CD4-positive, alpha-beta T cell treated with Interleukin-17A for 1 hour (primary cell): Measurements from ENCODE around the gene APOBEC3G.
"Not testable (repeated sequence)": the region's sequence is repeated elsewhere in the genome, so short reads cannot be mapped to it uniquely, and the experiment has no call there.

Experiments used
- DNase-seq: peaks from one replicate; pipeline ENCODE4 v3.0.0-alpha.2; 2020

The APOBEC3G gene

DNA sequence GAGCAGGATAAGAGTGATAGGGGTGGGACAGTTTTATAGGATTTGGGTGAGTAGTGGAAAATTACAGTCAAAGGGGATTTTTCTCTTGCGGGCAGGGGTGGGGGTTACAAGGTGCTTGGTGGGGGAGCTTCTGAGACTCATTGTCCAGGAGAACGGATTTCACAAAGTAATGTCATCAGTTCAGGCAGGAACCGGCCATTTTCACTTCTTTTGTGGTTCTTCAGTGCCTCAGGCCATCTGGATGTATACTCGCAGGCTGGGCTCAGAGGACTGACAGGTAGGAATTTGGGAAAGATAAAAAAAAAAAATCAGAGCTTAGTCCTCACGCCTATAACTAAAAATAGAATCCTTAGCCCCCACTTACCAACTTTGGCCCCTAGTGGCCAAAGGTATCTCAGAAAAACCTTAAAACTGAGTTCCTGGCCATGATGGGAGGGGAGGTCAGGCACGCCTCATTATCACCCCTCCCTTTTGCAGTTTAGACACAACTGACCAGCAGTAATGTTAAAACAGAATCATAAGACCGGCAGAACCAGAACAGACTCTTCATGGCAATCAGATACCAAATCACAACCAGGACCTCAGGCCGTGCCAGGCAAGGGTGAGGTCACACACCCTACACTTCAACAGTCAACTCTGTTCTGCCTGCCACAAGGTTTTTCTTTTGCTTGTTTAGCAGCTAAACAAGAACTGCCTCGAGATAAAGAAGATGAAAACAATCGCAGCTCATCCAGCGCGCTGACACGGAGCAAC lies 8.9 kb upstream of the APOBEC3G start:
- DNase-seq: no peak

DNA sequence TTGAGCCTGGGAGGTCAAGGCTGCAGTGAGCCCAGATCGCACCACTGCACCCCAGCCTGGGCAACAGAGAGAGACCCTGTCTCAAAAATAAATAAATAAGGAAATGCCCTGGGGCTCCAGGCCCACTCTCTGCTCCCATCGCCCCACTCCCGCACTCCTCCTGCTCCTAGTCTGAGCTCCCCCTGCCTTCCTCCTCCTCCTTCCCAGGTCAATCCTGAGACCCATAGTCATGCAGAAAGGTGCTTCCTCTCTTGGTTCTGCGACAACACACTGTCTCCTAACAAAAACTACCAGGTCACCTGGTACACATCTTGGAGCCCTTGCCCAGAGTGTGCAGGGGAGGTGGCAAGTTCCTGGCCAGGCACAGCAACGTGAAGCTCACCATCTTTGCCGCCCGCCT lies 6.9 kb upstream of the APOBEC3G start:
- no peak for DNase-seq

DNA sequence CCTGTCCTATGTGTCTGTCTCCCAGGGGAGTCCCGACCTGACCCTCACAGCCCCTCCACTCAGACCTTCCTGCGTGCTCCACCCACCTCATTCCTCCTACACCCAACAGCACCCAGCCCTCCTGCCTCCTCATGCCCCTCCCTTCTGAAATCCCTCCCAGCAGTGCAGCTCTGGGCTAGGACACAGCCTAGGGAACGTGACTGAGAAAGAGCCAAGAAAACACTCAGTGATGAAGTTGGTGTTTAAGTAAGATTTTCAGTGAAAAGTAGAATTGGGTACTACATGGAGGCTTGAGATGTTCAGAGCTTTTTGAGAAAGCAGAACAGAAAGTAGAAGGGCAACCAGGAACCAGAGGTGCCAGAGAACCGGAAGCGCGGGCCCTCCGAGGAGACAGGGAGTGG lies 4.5 kb upstream of the APOBEC3G start:
- not testable (repeated sequence) for DNase-seq

DNA sequence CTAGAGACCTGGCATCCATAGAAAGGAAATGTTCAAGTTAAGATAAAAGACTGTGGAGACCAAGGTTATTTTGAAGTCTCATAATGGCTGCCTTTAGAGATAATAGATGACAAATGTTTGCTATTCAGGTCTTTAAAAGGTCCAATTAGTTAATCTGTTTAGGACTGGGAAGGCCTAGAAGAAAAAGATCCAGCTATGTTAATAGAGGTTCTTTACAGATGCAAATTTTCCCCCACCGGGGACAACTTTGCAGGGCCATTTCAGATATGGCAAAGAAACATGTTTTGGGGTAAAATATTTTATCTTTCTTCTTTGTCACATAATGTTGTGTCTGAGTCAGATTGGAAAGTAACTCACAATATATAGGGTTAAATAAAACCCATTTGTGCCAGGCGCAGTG lies 3.1 kb upstream of the APOBEC3G start:
- no peak for DNase-seq

DNA sequence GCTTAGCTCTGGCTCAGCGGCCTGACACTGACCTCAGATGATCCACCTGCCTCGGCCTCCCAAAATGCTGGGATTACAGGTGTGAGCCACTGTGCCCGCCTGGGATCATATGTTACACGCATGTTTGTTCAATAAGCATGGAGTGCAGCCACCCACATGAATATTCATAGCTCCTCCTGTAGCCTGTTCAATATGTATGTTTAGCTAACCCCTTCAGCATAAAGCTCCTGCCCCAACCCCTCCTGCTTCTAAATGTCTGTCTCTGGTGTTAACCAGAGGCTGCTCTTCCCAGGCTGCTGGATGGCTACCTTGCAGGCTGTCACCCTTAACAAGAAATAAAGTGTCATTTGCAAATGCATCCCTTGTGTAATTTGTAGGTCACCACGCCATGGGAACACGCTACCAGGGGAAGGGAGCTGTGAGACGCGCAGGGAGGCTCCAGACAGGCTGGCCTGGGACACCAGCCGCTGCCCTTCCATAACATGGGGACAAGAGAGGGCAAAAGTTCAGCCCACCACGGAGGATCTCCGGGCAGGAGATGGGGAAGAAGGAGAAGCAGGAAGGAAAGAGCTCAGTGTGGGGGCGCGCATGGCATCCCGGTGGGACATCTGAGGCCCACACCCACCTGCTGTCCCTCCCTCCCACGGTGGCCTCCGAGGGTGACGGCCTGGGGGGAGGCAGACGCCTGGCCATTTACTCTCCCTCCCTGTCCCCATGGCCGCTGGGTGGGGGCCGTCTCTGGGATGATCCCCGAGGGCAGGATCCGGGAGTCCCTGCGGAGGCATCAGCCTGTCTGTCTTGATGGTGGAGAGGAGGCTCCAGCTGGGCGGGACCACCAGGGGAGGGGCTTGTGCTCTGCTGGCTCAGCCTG lies 685 bp upstream of the APOBEC3G start:
- DNase-seq: not testable (repeated sequence)

DNA sequence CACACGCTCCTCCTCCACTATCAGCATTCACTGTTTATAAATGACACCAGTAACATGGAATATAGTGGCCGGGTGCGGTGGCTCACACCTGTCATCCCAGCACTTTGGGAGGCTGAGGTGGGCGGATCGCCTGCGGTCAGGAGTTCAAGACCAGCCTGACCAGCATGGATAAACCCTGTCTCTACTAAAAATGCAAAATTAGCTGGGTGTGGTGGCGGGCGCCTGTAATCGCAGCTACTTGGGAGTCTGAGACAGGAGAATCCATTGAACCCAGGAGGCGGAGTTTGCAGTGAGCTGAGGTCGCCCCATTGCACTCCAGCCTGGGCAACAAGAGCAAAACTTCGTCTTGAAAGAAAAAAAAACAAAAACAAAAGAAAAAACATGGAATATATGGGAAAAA lies 837 bp downstream of the APOBEC3G start:
- not testable (repeated sequence) for DNase-seq

DNA sequence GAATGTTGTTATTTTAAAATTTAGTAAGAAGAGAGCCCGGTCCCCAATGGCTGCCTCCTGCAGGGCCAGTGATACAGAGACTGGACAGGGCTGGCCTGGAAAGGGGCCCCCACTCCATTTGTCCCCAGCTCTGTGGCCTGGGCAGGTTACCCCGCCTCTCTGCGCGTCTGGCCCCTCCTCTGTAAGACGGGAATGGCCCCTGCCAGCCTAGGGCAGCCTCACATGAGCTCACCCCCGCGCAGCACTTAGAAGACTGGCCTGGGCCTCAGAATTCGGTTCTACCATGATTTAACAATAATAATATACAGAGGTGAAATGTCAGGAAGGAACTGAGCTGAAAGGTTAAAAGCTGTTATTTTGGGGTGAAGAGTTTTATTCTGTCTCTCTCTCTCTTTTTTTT lies 1.3 kb downstream of the APOBEC3G start:
- peak; percentile 55 for DNase-seq

DNA sequence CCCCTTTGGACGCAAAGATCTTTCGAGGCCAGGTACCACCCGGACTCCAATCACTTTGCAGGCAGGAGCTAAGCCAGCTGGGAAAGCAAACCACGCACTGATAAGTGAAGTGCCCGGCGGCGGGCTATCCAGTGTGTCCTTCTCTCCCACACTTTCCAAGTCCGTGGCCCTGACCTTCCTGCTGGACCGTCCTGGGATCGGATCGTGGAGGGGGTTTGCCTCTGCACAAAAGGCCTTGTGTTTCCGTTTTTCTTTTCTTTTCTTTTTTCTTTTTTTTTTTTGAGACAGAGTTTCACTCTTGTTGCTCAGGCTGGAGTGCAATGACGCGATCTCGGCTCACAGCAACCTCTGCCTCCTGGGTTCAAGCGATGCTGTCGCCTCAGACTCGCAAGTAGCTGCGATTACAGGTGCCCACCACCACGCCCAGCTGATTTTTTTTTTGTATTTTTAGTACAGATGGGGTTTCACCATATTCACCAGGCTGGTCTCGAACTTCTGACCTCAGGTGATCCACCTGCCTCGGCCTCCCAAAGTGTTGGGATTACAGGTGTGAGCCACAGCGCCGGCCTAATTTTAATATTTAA lies 2.1 kb downstream of the APOBEC3G start:
- peak; percentile 46 for DNase-seq

DNA sequence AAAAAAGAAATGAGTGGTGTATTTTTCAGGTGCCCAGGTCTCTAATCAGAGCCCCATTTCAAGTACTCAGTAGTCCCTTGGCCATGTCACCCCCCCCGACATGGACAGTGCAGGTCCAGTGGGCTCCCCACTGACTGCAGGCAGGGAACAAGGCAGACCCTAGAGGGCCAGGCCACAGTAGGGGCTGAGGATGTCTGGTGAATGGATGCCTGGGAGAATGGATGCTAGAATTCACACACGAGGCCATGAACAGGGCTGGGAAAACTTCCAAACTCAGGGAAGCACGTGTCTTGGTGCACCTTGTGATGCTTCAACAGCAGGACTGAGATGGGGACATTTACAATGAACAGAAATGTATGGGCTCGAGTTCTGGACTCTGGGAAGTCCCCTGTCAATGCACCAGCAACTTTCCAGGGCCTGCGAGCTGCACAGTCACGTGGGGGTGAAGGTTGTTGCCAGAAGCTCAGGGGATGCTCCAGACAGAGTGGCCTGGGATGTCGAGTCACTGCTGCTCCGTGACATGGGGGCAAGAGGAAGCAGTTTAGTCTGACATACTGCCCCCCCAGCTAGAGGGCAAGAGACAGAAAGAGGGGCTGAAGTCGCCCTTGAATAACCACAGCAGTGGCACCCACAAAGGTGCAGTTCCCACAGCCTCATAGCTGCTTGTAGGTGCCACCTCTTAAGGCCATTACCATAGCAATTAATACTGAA lies 3.1 kb downstream of the APOBEC3G start:
- DNase-seq: peak; percentile 70

DNA sequence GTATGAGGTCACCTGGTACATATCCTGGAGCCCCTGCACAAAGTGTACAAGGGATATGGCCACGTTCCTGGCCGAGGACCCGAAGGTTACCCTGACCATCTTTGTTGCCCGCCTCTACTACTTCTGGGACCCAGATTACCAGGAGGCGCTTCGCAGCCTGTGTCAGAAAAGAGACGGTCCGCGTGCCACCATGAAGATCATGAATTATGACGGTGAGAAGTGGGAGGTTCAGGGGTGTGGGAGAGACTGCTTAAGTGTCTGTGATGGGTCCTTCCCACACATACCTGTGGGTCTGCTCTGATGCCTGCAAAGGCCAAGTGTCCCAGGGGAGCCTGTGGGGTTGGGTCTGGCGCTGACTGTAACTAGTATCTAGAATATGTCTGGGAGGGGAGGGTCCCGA lies 3.9 kb downstream of the APOBEC3G start:
- no peak for DNase-seq

DNA sequence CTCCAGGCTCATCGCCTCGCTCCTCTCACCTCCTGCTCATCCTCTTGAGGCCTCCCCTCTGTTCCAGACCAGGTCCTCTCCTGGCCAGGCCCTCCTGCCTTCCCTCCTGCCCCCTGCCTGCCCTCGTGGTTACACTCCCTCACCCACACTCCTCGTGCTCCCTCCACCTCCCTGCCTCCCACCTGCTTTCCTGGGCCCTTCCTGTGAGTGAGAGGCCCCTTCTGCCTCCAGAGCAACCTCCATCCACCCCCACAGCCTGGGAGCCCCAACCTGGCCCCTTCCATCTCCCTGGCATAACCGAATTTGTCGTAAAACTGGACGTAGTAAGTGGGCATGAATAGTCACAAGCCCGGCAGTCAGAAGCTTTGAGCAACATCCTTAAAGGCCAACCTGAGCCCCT lies 4.5 kb downstream of the APOBEC3G start:
- DNase-seq: no peak

DNA sequence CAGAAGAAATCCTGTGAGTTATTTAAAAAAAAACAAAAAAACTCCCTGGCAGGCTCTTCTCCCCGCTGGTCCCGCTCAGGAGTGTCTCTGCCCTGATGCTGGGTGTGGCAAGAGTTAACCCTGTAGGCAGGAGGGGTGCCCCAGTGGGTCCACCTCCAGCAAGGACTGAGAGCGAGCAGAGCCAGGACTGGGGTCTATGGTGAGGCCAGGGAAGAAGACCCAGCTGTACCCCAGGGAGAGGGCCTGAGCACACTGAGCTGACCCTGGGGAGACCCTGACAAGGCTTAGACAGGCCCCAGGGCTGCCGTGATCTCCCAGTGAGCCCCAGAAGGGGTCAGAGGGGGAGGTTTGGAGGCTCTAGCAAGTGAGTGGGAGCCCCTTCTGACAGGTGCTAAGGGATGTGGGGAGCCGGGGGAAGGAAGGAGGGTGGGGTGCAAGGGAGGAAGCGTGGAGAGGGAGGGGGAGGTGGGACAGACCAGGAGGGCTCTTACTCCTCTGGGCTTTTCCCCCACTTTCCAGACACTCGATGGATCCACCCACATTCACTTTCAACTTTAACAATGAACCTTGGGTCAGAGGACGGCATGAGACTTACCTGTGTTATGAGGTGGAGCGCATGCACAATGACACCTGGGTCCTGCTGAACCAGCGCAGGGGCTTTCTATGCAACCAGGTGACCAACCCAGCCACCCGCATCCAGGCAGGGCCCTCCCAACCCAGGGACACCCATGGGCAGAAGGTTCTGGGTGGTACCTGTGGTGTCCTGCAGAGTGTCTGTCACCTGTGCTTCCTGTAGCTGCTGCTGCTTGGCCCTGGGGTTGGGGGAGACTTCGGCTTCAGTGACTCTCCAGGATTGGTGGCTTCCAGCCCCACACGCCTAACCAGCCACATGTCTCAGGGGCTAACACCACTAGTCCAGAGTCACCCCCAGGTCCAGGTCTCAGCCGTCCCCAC lies 6.4 kb downstream of the APOBEC3G start:
- DNase-seq: no peak

DNA sequence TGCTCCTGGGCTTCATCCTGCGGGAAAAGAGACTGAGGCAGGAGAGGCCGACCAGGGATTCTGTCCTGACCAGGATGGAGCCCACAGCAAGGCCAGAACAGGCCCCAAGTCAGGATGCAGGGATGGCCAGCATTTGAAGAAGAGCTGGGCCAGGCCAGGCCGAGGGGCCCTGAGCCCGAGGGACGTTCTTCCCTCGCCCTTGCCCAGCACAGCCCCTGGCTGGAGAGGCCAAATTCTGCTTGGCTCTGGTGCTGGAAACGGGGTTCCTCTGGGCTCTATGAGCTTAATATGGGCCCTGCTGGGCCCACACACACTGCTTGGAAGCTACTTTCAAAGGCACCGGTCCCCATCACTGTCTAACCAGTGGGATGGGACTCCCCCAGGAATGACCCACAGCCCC lies 7.6 kb downstream of the APOBEC3G start:
- DNase-seq: no peak

DNA sequence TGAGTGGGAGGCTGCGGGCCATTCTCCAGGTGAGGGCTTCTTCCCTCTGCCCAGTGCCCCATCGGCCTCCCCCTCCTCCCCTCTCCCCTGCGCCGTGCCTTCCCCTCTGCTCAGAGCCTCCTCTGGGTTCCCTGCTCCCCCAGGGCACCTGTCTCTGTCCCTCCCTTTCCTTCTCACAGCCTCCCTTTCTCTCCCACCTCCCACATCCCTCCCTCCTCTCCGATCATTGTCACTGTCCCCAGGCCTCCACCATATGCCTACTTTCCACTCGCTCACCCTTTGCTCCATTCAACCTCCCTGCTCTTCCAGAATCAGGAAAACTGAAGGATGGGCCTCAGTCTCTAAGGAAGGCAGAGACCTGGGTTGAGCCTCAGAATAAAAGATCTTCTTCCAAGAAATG lies 10.0 kb downstream of the APOBEC3G start:
- DNase-seq: no peak

DNA sequence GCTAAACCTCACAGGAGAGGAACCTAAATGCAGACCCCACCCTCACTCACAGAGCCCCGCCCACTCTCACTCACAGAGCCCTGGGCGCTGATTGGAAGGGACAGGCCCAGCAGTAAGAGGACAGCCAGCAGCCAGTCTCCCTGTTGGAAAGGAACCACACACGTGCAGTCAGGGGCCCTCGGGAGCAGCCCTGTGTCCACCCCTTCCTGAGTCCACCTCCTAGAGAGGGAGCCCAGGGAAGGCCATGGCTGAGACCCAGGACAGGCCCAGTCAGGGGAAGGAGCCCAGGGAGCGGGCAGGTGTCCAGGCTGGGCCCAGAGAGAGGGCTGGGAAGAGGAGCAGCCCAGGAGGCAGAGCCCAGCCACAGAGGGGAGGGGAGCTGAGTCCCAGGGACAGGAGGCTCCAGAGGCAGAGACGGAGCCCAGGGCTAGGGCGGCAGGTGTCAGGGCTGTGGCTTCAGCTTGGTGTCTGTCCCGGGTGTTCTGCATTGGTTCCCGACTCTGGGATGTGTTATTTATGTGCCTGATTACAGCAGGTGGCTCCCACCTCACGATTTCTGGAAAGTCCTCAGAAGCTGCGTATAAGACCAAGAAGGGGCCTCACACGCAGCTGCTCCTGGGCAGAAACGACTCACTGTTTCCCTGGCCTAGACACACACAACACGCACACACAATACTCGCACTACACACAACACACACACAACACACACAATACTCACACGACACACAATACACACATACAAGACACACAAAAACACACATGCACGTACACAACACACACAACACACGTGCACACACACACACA lies 11.0 kb downstream of the APOBEC3G start:
- DNase-seq: no peak

DNA sequence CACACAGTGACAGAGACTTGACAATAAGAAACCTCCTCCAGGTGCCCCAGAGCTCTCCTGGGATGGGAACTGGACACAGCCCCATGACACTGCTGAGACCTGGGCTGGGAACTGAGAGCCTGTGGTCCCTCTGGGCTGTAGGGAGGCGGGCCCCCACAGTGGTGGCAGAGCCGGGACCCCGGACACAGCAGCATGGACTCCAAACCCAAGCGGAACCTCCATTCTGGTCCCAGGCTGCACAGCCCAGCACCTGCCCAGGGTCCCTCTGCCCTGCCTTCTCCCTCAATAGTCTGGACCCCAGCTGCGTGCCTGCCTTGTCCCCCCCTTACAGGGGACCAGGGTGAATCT lies 11.6 kb downstream of the APOBEC3G start:
- DNase-seq: no peak

DNA sequence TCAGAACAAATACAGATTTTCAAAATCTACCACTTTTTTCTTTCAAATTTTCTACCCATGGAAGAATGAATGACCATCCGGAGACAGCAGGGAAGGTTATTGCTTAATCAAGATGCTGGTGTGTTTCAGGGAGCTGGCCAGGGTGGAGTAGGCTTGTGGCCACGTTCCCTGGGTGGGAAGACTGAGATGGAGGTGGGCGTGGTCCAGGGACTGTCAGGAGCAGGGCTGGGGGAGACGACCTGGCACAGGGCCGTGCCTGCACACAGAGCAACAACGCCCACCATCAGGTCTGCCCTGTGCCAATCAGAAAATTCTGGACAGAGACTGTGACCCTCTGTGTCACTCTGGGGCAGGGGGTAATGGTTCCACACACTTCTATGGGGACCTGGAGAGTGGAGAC lies 12.9 kb downstream of the APOBEC3G start:
- no peak for DNase-seq

DNA sequence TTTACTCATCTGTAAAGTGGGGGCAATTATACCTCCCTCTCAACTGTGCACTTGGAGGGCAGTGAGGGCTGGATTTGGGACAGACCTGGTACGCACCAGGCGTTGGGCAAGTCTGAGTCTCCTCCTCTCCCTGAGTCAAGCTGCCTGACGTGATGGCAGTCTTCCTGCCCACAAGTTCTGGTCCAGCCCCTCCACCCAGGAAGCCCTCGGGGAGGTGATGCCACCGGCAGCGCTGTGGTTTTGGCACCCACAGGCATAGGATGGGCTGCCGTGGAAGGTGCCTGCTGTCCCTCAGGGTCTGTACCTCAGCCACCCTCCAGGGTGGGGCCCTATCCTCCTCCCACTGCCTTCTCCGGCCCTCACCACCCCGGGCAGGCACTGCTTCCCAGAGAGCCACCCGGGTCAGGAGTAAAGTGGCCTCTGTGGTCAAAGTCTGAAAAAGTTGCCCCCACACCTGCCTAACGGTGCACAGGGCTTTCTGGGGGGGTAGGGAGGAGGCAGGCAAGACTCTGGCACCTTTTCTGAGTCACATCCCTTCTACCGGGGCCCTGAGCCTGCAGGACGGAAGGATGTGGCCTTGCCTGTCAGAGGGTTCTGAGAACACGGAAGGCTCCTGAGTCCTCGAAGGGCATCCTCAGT lies 13.5 kb downstream of the APOBEC3G start:
- peak; percentile 92 for DNase-seq

DNA sequence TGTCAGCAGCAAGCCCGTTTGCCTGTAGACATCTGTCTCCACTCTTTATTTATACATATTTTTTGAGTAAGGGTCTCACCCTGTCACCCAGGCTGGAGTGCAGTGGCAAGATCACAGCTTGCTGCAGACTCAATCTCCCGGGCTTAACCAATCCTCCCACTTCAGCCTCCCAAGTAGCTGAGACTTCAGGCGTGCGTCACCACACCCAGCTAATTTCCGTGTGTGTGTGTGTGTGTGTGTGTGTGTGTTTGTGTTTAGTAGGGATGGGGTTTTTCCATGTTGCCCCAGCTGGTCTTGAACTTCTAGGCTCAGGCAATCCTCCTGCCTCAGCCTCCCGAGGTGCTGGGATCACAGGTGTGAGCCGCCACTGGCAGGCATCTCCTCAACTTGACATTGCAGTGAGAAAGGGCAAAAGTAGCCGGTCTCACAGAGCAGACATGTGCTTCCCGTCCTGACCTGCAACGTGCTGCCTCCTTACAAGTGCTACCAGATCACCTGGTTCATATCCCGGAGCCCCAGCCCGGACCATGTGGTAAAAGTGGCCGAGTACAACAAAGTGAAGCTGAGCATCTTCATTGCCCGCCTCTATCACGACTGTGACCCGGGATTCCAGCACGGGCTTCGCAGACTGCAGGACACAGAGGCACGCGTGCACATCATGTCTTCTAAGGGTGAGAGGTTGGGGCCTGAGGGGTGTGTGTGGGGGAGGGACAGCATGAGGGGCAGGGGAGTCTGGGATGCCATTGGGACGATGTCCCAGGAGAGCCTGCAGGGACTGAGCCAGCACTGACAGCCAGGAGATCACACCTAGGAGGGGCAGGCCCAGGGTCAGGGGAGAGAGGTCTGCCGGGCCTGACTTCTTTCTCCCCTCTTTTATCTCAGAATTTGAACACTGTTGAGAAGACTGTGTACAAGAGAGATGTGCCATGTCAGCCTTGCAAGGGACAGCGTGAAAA lies 14.3 kb downstream of the APOBEC3G start:
- no peak for DNase-seq
